Activated T-cell treated with anti-CD3 and anti-CD28 coated beads for 1 hour (primary cell): ENCODE results near the gene MALL.
"Not testable (repeated sequence)": the region's sequence is repeated elsewhere in the genome, so short reads cannot be mapped to it uniquely, and the experiment has no call there.

Experiments
- DNase-seq: peaks from one replicate; pipeline ENCODE4 v3.0.0-alpha.2; 2020; ENCODE audit warnings: low read depth

MALL gene

GRCh38 chr2:110120171-110121051 is 4.8 kb upstream of the MALL start:
- DNase-seq = no peak

DNA sequence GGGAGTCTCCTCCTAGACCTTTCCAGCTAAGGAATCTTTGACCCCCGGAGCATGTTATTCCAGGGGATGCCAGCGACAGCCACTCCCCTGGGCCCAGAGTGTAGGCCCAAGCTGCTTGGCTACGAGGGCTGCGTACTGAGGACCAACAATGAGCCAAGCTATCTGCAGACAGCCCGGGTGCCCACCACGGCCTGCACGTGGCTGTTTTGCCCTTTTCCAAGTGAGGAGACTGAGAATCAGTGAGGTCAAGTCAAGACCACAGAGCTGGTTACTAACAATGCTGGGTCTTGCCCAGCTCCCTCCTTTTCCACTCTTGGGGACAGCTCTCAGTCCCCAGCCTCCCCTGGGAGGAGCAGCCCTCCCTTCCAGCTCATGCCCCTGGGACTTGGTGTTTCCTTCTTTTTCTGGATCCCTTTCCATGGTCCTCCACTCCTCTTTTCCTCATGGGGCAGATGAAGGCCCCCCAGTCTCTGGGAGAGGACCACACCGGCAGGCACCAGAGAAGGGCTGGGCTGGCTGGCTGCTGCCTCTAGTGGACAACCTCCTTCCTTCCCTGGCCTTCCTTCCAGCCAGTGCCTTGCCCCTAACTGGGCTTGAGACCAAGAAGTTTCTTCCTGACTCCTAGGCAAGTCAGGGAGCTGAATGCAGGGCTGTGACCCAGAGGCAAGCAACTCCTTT is 550 bp upstream of the MALL start:
- no peak for DNase-seq

DNA sequence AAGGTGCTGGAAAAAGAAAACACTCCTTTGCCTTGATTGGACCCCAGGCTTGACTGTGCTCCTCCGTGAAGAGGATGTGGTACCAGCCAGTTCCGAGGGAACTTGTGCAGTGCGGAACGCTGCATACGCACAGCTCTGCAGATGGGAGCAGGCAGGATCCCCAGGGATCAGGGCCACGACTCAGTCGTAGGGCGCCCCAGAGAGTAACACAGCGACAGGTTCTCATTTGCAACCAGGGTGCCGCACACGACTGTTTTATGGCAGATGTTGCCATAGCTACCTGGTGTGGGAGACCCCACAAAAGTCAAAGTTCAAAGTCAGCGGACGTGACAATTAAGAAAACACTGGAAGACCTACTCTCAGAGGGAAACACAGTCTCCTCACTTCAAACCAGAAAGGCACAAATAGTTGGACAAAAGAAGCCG is 779 bp downstream of the MALL start:
- DNase-seq = no peak

DNA sequence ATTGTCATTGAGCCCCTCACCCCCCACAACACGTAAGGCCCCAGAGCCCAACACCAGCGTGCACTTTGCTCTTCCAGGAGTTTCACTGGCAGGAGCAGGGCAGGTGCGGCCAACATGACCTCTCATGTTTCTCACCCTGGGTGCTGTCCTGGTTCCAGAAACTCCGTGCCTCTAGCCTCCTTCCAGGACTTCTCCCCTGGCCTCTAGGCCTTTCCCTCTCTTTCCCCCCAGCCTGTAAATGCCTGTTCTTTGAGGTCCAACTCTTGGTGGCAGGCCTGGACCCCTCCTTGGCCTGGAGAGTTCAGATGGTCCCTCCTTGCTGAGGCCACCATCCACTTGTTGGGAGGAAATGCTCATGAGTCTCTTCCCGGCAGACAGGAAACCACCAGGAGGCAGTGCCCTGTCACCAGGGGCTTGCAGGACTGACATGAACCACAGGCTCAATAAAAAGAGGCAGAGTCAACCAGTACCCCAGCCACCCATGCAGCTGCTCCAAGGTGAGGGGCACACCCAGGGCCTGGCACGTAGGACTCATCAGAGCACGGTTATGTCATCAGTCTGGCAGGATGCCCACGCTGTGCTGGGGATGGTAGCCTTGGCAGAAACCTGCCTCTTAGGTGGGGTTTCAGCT is 1.5 kb downstream of the MALL start:
- no peak for DNase-seq

GRCh38 chr2:110108291-110108690 is 7.3 kb downstream of the MALL start:
- not testable (repeated sequence) for DNase-seq

DNA sequence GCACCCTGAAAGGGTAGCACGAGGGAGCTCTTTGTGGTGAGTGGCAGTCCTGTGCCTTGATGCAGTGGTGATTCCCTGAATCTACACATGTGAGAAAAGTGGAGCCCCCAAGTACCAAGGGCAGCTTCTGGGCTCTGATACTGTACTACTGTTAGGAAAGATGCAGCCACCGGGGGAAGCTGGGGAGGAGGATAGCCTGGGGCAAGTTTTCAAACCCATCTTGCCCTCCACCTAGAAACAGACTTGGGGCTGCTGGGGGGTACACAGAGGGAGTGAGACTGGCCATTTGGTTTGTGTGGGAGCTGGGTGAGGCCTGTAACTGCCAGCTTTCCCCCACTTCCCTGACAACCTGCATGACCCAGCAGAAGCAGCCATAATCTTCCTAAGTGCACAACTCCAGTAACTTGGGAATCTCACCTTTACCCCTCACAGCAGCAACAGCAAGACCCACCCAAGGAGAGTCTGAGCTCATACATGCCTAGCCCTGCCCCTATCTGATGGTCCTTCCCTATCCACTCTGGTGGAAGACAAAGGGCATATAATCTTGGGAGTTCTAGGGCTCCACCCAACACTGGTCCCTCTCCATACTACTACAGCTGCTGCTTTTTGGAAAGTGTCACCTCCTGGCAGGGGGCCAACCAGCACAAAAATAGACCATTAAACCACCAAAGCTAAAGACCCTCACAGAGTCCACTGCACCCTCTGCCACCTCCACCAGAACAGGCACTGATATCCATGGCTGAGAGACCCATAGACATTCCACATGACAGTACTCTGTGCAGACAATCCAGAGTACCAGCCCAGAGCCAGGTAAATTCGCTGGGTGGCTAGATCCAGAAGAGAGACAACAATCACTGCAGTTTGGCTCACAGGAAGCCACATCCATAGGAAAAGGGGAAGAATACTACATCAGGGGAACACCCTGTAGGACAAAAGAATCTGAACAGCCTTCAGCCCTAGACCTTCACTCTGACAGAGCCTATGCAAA is 8.2 kb downstream of the MALL start:
- no peak for DNase-seq

- DNase-seq = no peak
Measured at GRCh38 chr2:110106642-110107041, 9.0 kb downstream of the MALL start.

DNA sequence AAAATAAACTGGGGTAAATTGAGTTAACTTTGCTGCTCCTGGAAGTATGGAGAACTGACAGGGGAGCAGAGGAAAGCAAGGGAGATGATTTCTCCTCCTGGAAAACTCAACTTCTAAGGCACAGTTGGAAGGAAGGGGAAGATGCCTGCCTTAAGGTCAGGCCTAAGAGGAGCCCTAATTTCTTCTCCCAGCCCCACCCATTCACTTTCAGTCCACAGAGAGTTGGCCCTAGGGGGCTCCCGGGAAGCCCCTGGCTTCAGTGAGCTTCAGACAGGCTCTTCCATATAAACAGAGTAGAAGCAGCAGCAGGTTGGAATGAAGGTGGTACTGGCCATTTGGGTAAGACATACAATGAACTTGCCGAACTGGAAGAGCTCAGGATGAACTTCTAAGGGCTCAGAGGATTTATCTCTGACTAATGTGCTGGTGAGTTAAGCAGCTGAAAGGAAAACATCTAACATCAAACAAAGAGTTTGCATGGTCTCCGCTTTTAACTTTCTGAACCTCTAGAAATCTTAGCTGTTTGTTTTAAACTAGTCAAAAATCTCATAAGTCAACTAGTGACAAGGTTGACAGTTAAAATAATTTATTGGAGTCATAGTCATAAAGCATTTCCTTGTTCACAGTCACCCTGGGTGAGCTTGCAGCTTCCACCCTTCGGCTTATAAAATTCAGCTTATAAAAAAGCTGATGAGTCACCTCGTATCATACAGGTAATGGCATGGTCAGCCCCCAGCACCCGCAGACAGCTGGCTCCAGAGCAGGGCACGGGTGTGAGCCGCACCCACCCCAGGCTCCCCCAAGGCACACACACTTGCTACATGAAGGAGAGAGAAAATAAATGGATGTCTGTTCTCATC is 9.8 kb downstream of the MALL start:
- no peak for DNase-seq

DNA sequence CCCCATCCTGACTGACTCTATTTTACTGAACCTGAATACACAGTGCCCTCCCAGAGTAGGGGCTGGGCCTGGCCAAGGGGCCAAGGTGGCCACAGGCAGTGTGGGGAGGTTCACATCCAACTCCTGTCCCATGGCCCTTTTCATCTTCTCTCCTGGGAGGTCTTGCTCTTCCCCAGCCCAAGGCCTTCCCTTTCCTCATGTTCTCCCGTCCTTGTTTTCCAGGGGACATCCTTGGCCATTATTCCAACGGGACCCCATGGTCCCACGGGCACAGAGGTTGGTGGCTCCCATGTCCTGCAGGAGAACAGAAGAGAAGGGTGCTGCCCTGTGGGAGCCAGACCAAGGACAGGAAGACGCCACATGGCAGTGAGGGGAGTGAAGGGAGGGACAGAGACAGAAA is 10.4 kb downstream of the MALL start:
- DNase-seq = no peak

GRCh38 chr2:110104025-110104771 is 11.4 kb downstream of the MALL start:
- DNase-seq = no peak

- no peak for DNase-seq
Measured at GRCh38 chr2:110103061-110103961, 12.3 kb downstream of the MALL start.

- no peak for DNase-seq
Measured at GRCh38 chr2:110101901-110102803, 13.5 kb downstream of the MALL start.

DNA sequence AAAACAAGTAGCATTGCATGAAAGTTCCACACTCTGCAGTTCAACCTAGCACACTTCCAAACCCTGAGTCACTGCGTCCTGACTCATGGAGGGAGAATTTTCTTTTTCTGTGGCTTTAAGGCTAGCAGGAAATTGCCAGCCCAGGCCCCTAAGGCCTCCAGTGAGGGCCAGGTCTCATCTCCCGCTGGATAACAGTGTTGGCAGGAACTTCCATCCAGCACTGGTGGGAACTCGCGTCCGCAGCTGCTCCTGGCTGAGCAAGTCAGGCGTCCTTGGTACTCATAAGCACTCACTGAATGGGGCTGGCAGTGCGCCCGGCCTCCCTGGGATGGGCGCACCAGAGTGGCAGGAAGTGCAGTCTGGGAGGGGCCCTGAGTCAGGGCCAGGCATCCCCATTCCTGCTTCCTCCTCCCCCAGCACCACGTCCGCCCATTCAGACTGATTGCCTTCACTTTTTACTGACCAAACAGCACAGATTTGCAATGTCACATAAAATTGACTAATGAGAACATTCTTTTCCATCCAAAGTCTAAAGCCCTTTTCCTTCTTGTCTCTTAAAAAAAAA is 14.3 kb downstream of the MALL start:
- no peak for DNase-seq

DNA sequence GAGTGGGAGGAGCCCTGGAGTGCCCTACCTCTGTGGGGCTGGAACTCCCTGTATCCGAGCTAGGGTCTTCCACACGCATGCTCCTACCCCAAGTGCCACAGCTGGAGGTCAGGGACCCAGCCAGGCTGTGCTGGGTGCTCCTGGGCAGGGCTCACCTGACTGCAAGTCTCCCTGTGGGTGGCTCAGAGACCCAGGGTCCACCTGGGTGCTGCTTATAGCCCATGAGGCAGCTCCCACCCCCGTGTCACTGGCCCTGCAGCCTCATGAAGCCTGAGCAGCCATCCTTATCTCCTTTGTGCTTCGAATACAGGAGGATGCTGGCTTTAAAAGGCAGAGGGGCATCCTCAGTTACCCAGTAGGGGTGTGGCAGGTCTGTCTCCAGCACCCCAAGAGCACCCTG is 14.7 kb downstream of the MALL start:
- not testable (repeated sequence) for DNase-seq

DNA sequence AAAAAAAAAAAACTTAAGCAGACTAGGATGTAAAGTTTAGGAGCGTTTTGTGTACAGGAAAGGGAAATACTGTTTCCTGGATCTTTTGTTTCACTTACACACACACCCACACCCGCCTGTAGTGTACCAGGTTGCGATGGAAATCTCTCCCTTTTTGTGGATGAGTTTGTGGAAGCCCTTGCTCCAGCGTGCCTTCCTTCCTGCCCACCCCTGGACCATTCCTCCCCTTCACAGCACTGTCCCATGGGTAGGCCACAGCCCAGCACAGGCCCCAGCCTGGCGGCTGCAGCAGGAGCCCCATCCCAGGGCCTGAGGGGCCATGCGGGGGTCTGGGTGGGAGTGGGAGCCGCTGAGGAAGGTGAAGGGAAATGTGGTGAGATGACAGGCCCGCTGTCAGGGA is 15.1 kb downstream of the MALL start:
- DNase-seq = no peak

DNA sequence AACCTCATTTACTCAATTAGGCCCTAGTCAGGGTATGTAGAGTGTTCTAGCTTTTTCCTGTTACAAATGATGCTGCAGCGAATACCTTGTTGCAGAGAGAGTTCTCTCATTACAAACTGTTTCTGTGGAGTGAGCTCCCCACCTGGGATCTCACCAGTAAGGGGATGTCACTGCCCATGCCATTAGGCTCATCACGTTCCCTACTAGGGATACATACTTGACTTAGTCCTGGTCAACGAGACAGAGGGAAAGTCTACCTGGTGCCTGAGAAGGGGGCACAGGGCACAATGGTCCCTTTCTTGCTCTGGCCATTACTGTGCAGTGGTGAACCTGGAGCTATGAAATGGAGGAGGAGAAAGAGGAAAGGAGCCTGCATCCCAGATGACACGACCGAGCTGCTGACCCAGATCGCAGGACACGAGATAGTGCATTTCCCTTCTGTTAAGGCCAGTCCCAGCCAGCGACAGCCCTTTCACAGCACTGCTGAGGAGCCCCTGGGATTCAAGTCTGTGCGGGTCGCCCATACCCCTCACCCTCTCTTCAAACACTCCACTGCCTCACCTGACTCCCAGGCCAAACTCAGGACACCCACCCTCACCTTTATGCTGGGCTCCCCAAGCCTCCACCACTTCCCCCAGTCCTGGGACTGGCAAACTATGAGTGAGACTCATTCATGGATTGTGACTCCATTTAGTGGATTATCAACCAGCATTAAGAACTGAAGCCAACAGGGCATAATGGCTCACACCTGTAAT is 16.0 kb downstream of the MALL start:
- no peak for DNase-seq

- DNase-seq = no peak
Measured at GRCh38 chr2:110099038-110099425, 16.6 kb downstream of the MALL start.
